ENCODE results near the gene LRRC7.
"Not testable (repeated sequence)": the region's sequence is repeated elsewhere in the genome, so short reads cannot be mapped to it uniquely, and the experiment has no call there.

The LRRC7 gene

DNA sequence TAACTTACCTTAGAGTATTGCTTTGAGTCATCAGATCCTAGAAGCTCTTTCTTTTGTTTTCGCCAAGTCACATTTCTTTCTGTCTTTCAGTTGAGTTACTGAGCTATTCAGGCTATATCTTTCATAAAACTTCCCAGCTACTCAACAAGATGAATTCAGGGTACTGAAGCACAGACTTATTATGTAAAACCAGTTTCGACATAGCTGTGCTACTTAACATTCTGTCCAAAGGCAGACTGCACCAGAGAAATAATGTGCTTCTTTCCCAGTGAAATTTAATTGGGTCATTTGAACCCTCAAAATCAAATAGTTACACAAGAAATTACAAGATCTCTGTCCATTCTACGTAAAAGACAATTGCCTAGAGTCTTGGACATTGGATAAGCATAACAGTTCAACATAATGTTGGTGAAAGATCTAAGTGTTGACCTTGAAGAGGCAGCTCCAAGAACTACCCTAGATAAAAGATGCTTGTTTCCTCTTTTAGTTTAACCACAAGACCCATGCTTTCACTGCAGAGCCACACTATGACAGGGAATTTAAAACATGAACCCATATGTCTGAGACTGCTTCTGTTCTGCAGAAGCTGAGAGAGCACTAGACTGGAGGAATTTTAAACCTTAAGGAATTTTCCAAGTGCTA, 474.5 kb downstream of the LRRC7 start:
- no peak for DNase-seq (ENCODE audit: low read depth)

DNA sequence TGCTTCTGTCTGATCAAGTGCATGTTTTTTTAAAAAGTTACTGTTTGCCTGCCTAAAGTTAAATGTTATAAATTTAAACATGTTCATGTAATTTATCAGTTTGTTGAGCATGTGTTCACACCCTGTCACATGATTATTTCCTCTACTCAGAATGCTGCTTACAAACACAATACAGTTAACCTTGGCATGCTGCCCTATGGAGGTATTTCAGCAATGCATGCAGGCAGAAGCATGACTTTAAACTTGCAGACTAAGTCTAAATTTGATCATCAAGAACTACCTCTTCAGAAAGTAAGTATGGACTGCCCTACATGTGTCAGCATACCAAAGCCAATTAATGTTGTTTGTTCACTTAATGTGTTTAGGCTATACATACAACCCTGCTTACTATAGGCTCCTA, 476.1 kb downstream of the LRRC7 start:
- DNase-seq (ENCODE audit: low read depth), result no peak

GRCh38 chr1:70044832-70045231, 477.1 kb downstream of the LRRC7 start:
- no peak for DNase-seq (ENCODE audit: low read depth)

DNA sequence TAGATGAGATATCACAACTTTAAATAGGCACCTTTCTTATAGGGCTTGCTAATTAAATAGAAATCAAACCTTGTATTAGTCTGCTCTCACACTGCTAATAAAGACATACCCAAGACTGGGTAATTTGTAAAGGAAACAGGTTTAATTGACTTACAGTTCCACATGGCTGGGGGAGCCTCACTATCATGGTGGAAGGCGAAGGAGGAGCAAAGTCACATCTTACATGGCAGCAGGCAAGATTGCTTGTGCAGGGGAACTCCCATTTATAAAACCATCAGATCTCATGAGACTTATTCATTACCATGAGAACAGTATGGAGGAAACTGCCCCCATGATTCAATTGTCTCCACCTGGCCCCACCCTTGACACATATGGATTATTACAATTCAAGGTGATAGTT, 477.9 kb downstream of the LRRC7 start:
- not testable (repeated sequence) for DNase-seq (ENCODE audit: low read depth)

GRCh38 chr1:70048336-70049094, 480.8 kb downstream of the LRRC7 start:
- no peak for DNase-seq (ENCODE audit: low read depth)

DNA sequence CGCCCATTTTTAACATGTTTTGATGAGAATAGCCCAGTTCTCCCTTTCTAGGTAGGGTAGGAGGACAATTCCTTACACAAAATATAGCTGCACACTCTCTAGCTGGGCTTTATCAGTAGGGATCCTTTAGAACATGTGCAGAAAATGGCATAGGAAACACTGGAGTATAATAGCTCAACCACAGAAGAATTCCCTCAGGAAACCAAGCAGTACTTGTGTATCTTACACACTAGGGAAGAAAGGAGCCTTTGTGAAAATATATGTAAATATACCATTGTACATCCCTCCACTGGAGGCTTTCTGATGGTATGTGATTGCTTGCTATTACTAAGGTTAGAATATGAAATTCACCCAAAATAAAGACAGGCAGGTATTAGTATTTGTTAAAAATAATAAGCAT, 484.2 kb downstream of the LRRC7 start:
- no peak for DNase-seq (ENCODE audit: low read depth)

DNA sequence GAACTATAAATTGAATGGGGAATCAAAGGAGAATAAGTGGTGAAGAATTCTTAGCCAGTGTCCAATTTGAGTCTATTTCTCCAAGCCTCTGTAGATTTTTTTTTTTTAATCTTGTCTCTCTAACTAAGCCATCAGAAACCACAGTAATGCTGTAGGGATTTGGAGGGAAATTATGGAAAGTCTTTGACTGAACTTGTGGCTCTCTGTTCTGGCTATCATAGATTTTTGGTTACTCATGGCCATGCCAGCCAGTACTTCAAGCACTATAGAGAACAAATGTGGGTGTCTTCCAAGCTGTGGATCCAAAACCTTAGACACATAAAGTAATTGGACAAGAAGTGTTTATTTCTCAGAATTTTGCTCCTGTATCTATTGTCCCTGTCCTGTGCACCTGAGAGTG, 489.8 kb downstream of the LRRC7 start:
- no peak for DNase-seq (ENCODE audit: low read depth)

DNA sequence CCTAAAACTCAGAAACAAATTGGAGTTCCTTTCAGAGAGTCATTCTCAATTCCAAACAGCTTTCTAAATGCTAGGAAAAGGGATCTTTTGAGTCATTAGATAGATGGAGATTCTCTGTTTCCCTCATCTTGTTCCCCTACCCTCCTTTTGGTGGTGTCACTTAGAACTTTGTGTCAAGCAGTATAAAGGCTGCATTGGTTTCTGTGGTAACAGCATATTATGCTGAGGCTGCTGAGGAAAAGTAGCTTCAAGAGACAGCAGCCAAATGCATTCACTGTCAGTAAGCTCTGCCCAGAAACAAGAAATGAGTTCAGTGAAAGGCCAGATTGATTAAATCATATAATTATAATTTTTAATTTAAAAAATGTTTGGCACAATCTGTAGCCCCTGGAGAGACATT, 493.5 kb downstream of the LRRC7 start:
- DNase-seq (ENCODE audit: low read depth), result no peak

DNA sequence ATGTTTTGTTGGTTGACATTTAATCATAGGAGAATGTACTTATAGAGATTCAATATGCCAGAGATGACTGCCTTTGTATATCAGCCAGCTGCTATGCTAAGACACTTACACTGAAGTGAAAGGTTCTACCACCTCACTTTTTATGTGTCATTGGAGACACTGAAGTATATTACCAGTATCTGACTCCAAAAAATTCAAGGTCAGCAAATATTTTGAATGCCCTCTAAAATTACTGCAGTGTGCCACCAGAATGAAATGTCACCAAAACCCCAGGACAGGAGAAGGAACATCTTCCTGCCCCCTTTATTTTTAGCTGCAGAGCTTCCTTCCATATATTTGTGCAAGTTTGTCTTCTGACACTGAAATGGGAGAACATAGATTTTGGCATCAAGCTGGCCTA, 496.1 kb downstream of the LRRC7 start:
- DNase-seq (ENCODE audit: low read depth), result no peak

- DNase-seq (ENCODE audit: low read depth), result no peak
Measured at GRCh38 chr1:70066711-70067110, 499.0 kb downstream of the LRRC7 start.

GRCh38 chr1:70071601-70072000, 503.9 kb downstream of the LRRC7 start:
- DNase-seq (ENCODE audit: low read depth), result no peak

GRCh38 chr1:70072231-70072751, 504.6 kb downstream of the LRRC7 start:
- DNase-seq (ENCODE audit: low read depth), result no peak

DNA sequence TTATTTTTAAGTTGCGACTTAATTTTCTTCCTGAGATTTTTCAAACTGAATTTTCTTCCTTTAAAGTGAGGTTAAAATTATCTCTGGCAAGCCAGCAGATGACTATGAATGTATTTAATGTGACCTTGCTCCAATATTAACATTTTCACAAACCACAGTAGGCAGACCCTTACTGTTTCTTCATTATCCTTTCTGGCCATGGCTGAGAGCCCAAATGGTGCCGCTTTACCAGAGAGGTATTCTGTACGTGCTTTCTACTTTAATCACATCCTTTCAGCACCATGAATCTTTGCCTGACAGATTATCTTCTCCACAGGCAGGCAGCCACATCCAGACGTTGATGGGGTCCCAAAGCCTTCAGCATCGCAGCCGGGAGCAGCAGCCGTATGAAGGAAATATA, 508.0 kb downstream of the LRRC7 start:
- DNase-seq (ENCODE audit: low read depth), result no peak

DNA sequence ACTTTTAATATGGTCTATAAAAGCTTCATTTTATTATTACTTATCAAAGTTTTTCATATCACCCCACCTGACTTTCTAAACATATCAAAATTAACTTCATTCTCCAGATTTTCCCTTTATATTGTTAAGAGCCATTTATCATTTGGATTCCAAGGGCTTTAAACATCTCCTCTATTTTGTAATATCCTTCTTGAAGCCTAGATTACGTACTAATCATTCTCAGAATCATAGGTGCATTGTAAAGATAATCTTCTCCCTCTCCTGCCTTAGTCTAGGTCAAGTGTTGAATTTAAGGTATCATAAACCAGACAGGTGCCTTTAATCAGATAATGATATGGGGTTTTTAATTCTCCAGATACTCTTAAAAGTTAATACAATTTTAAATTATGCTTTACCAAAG, 509.3 kb downstream of the LRRC7 start:
- no peak for DNase-seq (ENCODE audit: low read depth)

GRCh38 chr1:70079546-70079945, 511.8 kb downstream of the LRRC7 start:
- no peak for DNase-seq (ENCODE audit: low read depth)

DNA sequence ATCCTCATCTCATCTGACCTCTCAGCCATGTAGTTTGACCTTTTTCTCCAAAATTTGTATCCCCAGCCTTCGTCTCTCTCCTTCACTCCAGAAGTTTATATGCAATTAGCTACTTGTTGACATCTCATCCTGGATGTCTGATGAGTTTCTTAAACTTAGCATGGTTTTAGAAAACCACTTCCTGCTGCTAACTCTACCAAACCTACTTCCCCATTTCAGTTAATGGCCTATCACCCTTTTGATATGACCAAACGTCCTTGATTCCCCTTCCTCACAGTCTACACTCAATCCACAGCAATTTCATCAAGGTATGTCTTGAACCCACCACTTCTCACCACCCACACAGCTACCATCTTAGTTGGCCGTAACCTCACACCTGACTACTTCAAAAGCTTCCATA, 515.8 kb downstream of the LRRC7 start:
- no peak for DNase-seq (ENCODE audit: low read depth)

GRCh38 chr1:70084314-70084915, 516.7 kb downstream of the LRRC7 start:
- no peak for DNase-seq (ENCODE audit: low read depth)

DNA sequence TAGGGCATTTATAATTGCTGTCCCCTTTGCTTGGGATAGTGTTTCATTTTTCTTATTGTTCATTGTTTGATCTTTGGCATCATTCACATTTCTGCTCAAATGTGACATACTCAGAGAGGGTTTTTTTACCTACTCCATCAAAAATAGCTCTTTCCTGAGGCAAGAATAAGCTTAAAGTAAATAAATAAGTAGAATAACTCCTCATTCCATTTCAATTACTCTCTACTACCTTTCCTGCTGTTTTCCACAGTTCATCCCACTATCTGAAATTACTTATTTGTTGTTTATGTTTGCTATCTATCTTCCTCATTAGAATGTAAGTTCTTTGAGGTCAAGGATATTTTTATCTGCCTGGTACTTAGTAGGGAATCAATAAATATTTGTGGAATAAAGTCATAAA, 517.8 kb downstream of the LRRC7 start:
- DNase-seq (ENCODE audit: low read depth), result no peak

DNA sequence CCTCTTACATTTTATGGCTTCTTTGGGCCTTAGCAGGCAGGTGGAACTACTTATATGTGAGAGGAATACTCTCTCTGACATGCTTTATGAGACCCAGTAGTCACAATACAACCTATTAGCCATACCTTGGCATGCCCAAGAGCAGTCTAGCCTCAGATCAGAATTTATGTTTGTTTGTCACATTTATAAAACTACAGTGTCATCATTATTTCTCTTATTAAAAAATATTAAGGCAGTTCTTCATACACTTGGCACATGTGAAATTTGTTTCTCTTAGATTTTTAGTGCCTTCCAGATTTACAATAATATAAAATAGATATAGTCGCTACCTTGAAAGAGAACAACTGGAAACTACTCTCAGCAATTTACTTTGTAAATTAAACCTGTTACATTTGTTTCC, 519.2 kb downstream of the LRRC7 start:
- no peak for DNase-seq (ENCODE audit: low read depth)

DNA sequence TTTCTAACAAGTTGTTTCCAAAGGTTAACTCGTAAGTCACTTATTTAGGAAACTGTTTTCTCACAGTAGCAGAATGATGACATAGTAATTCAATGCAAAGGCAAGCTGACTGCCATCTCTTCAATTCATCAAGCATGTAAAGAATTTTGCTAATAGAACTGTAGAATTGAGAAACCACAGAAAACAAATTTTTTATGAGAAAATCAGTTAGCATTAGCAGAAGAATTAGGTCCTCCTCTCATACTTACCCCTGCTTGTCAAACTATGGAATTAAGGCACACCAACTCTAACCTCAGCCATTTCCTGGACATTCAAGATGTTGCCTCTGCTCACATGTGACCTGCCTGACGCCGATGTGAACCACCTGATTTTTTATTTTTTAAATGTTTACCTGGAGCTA, 522.4 kb downstream of the LRRC7 start:
- no peak for DNase-seq (ENCODE audit: low read depth)

- DNase-seq (ENCODE audit: low read depth), result no peak
Measured at GRCh38 chr1:70090875-70091274, 523.2 kb downstream of the LRRC7 start.

- no peak for DNase-seq (ENCODE audit: low read depth)
Measured at GRCh38 chr1:70091811-70092210, 524.1 kb downstream of the LRRC7 start.

DNA sequence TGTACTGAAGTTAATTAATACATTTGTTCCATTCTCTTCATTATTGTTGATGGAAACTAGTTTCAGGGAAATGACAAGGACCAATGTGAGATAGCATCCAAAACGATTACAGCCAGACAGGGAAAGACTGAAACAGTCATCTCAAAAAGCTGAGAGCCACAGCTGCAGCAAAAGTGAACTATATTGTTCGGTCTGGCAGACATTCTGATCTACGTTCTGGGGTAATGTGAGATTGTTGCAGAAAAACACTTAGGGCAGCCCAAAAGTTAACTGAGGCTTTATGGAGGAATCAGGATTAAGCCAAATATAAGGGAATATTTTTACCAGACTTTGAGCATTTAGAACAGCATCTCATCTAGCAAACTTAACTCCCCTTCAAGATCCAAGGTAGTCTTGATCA, 524.8 kb downstream of the LRRC7 start:
- no peak for DNase-seq (ENCODE audit: low read depth)
